ENCODE measurements around the gene SNX13. TPM values are rescaled to one million over a fixed set of nuclear protein-coding genes. Genes with fewer than 3 reads are reported as not detected.

Gene SNX13
- total and polyA plus RNA-seq, 2 of the 4 experiments (the other 2 are of a cell fraction): 9.0 to 24.9 TPM

DNA sequence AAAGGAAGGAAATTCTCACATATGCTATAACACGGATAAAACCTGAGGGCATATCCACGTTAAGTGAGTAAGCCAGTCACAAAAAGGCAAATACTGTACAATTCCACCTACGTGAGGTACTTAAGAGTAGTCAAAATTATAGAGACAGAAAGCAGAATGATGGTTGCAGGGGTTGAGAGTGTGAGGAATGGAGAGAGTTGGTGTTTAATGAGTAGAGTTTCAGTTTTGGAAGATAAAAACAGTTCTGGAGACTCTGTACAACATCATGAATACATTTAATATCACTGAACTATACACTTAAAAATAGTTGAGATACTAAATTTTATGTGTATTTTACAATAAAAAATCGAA lies 95.1 kb downstream of the SNX13 start:
- no peak for ATAC-seq (ENCODE audit: low read depth)
- Histone ChIP-seq H3K23ac (ENCODE audit: low read depth, low read length) (no peak overlapping the region), H3K9me1 (ENCODE audit: insufficient read depth, low read length) (no peaks in the 10 kb centered on the region; the same call in 1 of the 2 replicates), H2BK15ac (ENCODE audit: low read depth, low read length) (no peak overlapping the region), H2AFZ (replicated peaks; ENCODE audit: low read length, poor library complexity) (no peak overlapping the region), H3K4ac (ENCODE audit: low read depth, low read length) (peak overlapping the region; percentile 48; the same call in 1 of the 2 replicates), H3K9ac (ENCODE audit: low read depth, low read length) (no peak overlapping the region), H3K14ac (replicated peaks; ENCODE audit: low read depth, low read length) (no peak overlapping the region), H3K79me1 (ENCODE audit: low read depth in 1 of 2, low read length in 2 of 2) (peaks cover 6 to 24% of the 10 kb centered on the region in 2 experiments), H2BK5ac (ENCODE audit: low read depth, low read length, poor library complexity, severe bottlenecking) (peak overlapping the region; percentile 13), H4K91ac (ENCODE audit: insufficient read depth, low read depth, low read length) (no peak overlapping the region), H4K20me1 (ENCODE audit: insufficient read depth, low read length) (no peaks in the 10 kb centered on the region), H3K27me3 (ENCODE audit: control insufficient read depth, insufficient read depth, low read length) (no peaks in the 10 kb centered on the region), H2BK120ac (ENCODE audit: low read depth, low read length) (peak overlapping the region; percentile 13; the same call in 1 of the 2 replicates), H3K27ac (ENCODE audit: insufficient read depth, low read length) (no peak overlapping the region), H3K36me3 (ENCODE audit: control insufficient read depth, insufficient read depth, low read length) (peaks cover 9% of the 10 kb centered on the region), H3K4me1 (ENCODE audit: control insufficient read depth, insufficient read depth, low read length) (peaks cover 2% of the 10 kb centered on the region; the same call in 1 of the 2 replicates), H3K9me3 (ENCODE audit: control insufficient read depth, insufficient read depth, low read length) (no peaks in the 10 kb centered on the region), H2BK20ac (ENCODE audit: low read depth, low read length) (no peak overlapping the region), H3K4me2 (ENCODE audit: low read depth, low read length) (no peak overlapping the region), H2AK9ac (replicated peaks; ENCODE audit: low read depth, low read length, poor library complexity) (no peak overlapping the region), H3K18ac (ENCODE audit: low read depth, low read length) (no peak overlapping the region), H3K4me3 (ENCODE audit: insufficient read depth, low read depth, low read length) (no peak overlapping the region), H4K5ac (ENCODE audit: low read depth, low read length) (no peak overlapping the region; the same call in 1 of the 2 replicates), H4K8ac (ENCODE audit: low read depth in 2 of 2, low read length in 2 of 2) (no peak overlapping the region), H2AK5ac (ENCODE audit: low read depth, low read length) (no peak overlapping the region), H3K56ac (ENCODE audit: extremely low read depth, insufficient read depth, low read length) (no peak overlapping the region)
- ChIA-PET POLR2A (ENCODE audit: unreplicated experiment) (no interaction called here), CTCF (no interaction called here)
- in situ Hi-C loops (cut with MboI; ENCODE audit: low sequenced_read_pairs): no loop called here
- no peak for DNase-seq
- BruUV-seq (replicated peaks): no TSS peak
- intact Hi-C loops (cut with micrococcal nuclease): no loop called here
- TF ChIP-seq BHLHE40 (IDR thresholded peaks at IDR 0.05; ENCODE audit: low read depth, low read length) (no peak), POLR2A (IDR thresholded peaks at IDR 0.05; ENCODE audit: low read depth, low read length) (no peak), MAFK (IDR thresholded peaks at IDR 0.05; ENCODE audit: low read depth, low read length) (no peak), CHD1 (IDR thresholded peaks at IDR 0.05; ENCODE audit: low read depth, low read length) (no peak), MXI1 (IDR thresholded peaks at IDR 0.05; ENCODE audit: borderline replicate concordance, low read depth, low read length) (no peak), SMC3 (IDR thresholded peaks at IDR 0.05; ENCODE audit: low read depth, low read length) (no peak), RAD21 (IDR thresholded peaks at IDR 0.05; ENCODE audit: low read length) (no peak), RCOR1 (IDR thresholded peaks at IDR 0.05; ENCODE audit: insufficient replicate concordance, low read length) (no peak), FOS (IDR thresholded peaks at IDR 0.05; ENCODE audit: low read depth, low read length) (no peak)
- TF ChIP-seq, protein P1, sequence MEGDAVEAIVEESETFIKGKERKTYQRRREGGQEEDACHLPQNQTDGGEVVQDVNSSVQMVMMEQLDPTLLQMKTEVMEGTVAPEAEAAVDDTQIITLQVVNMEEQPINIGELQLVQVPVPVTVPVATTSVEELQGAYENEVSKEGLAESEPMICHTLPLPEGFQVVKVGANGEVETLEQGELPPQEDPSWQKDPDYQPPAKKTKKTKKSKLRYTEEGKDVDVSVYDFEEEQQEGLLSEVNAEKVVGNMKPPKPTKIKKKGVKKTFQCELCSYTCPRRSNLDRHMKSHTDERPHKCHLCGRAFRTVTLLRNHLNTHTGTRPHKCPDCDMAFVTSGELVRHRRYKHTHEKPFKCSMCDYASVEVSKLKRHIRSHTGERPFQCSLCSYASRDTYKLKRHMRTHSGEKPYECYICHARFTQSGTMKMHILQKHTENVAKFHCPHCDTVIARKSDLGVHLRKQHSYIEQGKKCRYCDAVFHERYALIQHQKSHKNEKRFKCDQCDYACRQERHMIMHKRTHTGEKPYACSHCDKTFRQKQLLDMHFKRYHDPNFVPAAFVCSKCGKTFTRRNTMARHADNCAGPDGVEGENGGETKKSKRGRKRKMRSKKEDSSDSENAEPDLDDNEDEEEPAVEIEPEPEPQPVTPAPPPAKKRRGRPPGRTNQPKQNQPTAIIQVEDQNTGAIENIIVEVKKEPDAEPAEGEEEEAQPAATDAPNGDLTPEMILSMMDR (conservative IDR thresholded peaks at IDR 0.05; ENCODE audit: low read depth, low read length): no peak
- TF ChIP-seq, protein P2, sequence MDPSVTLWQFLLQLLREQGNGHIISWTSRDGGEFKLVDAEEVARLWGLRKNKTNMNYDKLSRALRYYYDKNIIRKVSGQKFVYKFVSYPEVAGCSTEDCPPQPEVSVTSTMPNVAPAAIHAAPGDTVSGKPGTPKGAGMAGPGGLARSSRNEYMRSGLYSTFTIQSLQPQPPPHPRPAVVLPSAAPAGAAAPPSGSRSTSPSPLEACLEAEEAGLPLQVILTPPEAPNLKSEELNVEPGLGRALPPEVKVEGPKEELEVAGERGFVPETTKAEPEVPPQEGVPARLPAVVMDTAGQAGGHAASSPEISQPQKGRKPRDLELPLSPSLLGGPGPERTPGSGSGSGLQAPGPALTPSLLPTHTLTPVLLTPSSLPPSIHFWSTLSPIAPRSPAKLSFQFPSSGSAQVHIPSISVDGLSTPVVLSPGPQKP (IDR thresholded peaks at IDR 0.05; ENCODE audit: borderline replicate concordance, low read depth, low read length): no peak
- TF ChIP-seq, protein P3, sequence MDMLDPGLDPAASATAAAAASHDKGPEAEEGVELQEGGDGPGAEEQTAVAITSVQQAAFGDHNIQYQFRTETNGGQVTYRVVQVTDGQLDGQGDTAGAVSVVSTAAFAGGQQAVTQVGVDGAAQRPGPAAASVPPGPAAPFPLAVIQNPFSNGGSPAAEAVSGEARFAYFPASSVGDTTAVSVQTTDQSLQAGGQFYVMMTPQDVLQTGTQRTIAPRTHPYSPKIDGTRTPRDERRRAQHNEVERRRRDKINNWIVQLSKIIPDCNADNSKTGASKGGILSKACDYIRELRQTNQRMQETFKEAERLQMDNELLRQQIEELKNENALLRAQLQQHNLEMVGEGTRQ (IDR thresholded peaks at IDR 0.05; ENCODE audit: low read depth, low read length): no peak
- dilution Hi-C loops (cut with HindIII; ENCODE audit: low sequenced_read_pairs, unreplicated experiment): no loop called here
- no CpG with 5 or more reads among the region's 4 CpGs for WGBS, 2 experiments (ENCODE audit: extremely low coverage in 2 of 2, insufficient read length in 1 of 2)
